Mesendoderm (in vitro differentiated cells): ENCODE data around the gene PCSK2.

Source experiments
- DNase-seq: peaks from one replicate; pipeline ENCODE4 v3.0.0; 2013
- H2AK5ac ChIP-seq: 2 replicates; pipeline ENCODE4 v1.6.1; 2013; ENCODE audit warnings: low read length, inconsistent platforms
- H2BK120ac ChIP-seq: 2 replicates; pipeline ENCODE4 v1.6.1; 2013; ENCODE audit warnings: low read depth, mild to moderate bottlenecking, low read length, moderate library complexity, mixed read lengths
- H2BK15ac ChIP-seq: replicated peaks from 2 replicates; pipeline ENCODE4 v1.6.1; 2013; ENCODE audit warnings: low read depth, mild to moderate bottlenecking, moderate library complexity
- H2BK5ac ChIP-seq: 2 replicates; pipeline ENCODE4 v1.6.1; 2013; ENCODE audit warnings: low read length, inconsistent platforms
- H3K18ac ChIP-seq: 2 replicates; pipeline ENCODE4 v1.6.1; 2013; ENCODE audit warnings: mild to moderate bottlenecking, low read length, mixed read lengths
- H3K23ac ChIP-seq: one replicate; pipeline ENCODE4 v1.6.1; 2013; ENCODE audit warnings: low read length
- H3K27ac ChIP-seq: 2 replicates; pipeline ENCODE4 v1.5.1; 2013; ENCODE audit warnings: low read depth, mild to moderate bottlenecking, inconsistent platforms, low read length, moderate library complexity
- H3K27me3 ChIP-seq: 2 replicates; pipeline ENCODE4 v1.6.1; 2013; ENCODE audit warnings: low read length, control low read depth, mild to moderate bottlenecking, inconsistent platforms; ENCODE audit not compliant: insufficient read depth, poor library complexity
- H3K36me3 ChIP-seq: 2 replicates; pipeline ENCODE4 v1.6.1; 2013; ENCODE audit warnings: low read length, inconsistent platforms; ENCODE audit not compliant: control insufficient read depth, insufficient read depth
- H3K4ac ChIP-seq: one replicate; pipeline ENCODE4 v1.6.1; 2013; ENCODE audit warnings: low read depth, mild to moderate bottlenecking, low read length, moderate library complexity
- H3K4me1 ChIP-seq: 2 replicates; pipeline ENCODE4 v1.6.1; 2013; ENCODE audit warnings: low read depth, low read length, inconsistent platforms; ENCODE audit not compliant: control insufficient read depth
- H3K4me2 ChIP-seq: 2 replicates; pipeline ENCODE4 v1.6.1; 2013; ENCODE audit warnings: low read length
- H3K4me3 ChIP-seq: 2 replicates; pipeline ENCODE4 v1.5.1; 2013; ENCODE audit warnings: mild to moderate bottlenecking, low read length
- H3K56ac ChIP-seq: one replicate; pipeline ENCODE4 v1.6.1; 2013; ENCODE audit warnings: low read length
- H3K79me1 ChIP-seq: 2 replicates; pipeline ENCODE4 v1.6.1; 2013; ENCODE audit warnings: low read length, inconsistent platforms
- H3K79me2 ChIP-seq: 2 replicates; pipeline ENCODE4 v1.6.1; 2013; ENCODE audit warnings: mild to moderate bottlenecking, low read length; ENCODE audit not compliant: control insufficient read depth, insufficient read depth
- H3K9ac ChIP-seq: 2 replicates; pipeline ENCODE4 v1.6.1; 2013; ENCODE audit warnings: low read length, inconsistent platforms
- H4K5ac ChIP-seq: one replicate; pipeline ENCODE4 v1.6.1; 2013; ENCODE audit warnings: low read length
- H4K8ac ChIP-seq: one replicate; pipeline ENCODE4 v1.6.1; 2013; ENCODE audit warnings: low read depth, mild to moderate bottlenecking, control low read depth, low read length, moderate library complexity
- WGBS: extraction: QIAGEN DNeasy Blood & Tissue Kit; methylation state at CpG from one replicate; pipeline ENCODE4 v1.1.7; 2013; ENCODE audit warnings: low lambda C conversion rate, missing lambda C conversion rate; ENCODE audit not compliant: insufficient coverage; ENCODE audit errors: extremely low coverage; 5-methylcytosine and 5-hydroxymethylcytosine counted together

PCSK2 gene

GRCh38 chr20:17515053-17515452 is 288.2 kb downstream of the PCSK2 start:
- Histone ChIP-seq H3K79me1 (no peaks in the 10 kb centered on the region), H3K4me2 (no peak overlapping the region), H3K4me1 (no peaks in the 10 kb centered on the region), H3K4ac (no peak overlapping the region), H3K36me3 (no peaks in the 10 kb centered on the region), H2BK15ac (no peak overlapping the region), H3K18ac (no peak overlapping the region), H3K9ac (no peak overlapping the region), H4K8ac (no peak overlapping the region), H3K27me3 (no peaks in the 10 kb centered on the region), H3K27ac (no peak overlapping the region), H2BK5ac (no peak overlapping the region), H3K56ac (no peak overlapping the region), H4K5ac (no peak overlapping the region), H3K79me2 (no peaks in the 10 kb centered on the region), H3K4me3 (no peak overlapping the region), H3K23ac (no peak overlapping the region), H2AK5ac (no peak overlapping the region), H2BK120ac (no peak overlapping the region)
- no CpG with 5 or more reads among the region's 3 CpGs for WGBS
- no peak for DNase-seq

- H3K9ac ChIP-seq, result no peak overlapping the region
- no CpG with 5 or more reads among the region's 14 CpGs for WGBS
- no peak overlapping the region for H3K4me2 ChIP-seq
These were observed 291.7 kb downstream of the PCSK2 start for GRCh38 chr20:17518339-17519052.

DNA sequence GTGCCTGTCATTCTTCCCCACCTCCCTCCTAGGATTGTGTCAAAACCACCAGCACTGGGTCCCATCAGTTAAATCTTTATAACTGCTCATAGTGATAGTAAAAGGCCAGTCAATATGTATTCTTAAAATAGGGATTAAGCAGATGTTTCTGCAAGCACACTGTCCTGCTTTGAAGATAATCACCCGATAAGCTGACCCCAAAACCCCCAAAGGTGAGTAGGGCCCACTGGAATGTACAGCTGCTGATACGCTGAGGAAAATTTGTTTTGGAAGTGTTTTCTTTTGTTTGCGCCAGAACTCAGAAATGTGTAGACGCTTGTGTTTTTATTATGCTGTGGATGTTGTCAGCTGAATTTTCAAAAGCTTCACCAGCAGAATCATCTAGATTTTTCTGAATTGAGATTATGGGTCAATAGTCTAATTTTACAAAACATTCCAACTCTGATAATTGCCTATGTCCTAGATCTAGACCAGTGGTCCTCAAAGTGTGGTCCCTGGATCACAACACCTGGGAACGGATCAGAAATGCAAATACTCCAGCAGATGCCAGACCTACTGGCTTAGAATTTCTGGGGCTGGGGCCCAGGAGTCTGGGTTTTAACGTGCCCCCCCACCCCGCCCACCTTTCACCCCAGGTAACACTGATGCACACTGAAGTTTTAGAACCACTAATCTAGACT is 292.9 kb downstream of the PCSK2 start:
- DNase-seq, result no peak
- no peak overlapping the region for H4K8ac ChIP-seq
- H2BK15ac ChIP-seq, result no peak overlapping the region
- no peaks in the 10 kb centered on the region for H3K79me1 ChIP-seq
- H3K4me2 ChIP-seq, result no peak overlapping the region
- H3K79me2 ChIP-seq, result no peaks in the 10 kb centered on the region
- no peak overlapping the region for H3K23ac ChIP-seq
- H3K4ac ChIP-seq, result no peak overlapping the region
- H3K56ac ChIP-seq, result no peak overlapping the region
- no peaks in the 10 kb centered on the region for H3K27me3 ChIP-seq
- H2AK5ac ChIP-seq, result no peak overlapping the region
- H3K27ac ChIP-seq, result no peak overlapping the region
- no peak overlapping the region for H3K9ac ChIP-seq
- no peaks in the 10 kb centered on the region for H3K4me1 ChIP-seq
- H4K5ac ChIP-seq, result no peak overlapping the region
- H2BK5ac ChIP-seq, result no peak overlapping the region
- H2BK120ac ChIP-seq, result no peak overlapping the region
- WGBS, result no CpG with 5 or more reads among the region's 7 CpGs
- H3K18ac ChIP-seq, result no peak overlapping the region
- no peaks in the 10 kb centered on the region for H3K36me3 ChIP-seq
- no peak overlapping the region for H3K4me3 ChIP-seq

More at GRCh38 chr20:17518339-17519052, 291.7 kb downstream of the PCSK2 start:
- Histone ChIP-seq H4K8ac (no peak overlapping the region), H3K23ac (no peak overlapping the region), H4K5ac (no peak overlapping the region), H3K4me3 (no peak overlapping the region), H2BK120ac (no peak overlapping the region), H3K18ac (no peak overlapping the region), H3K56ac (no peak overlapping the region), H2BK15ac (no peak overlapping the region), H3K4ac (no peak overlapping the region), H3K27me3 (no peaks in the 10 kb centered on the region), H2AK5ac (no peak overlapping the region), H3K36me3 (no peaks in the 10 kb centered on the region), H3K79me1 (no peaks in the 10 kb centered on the region), H3K79me2 (no peaks in the 10 kb centered on the region), H2BK5ac (no peak overlapping the region), H3K27ac (no peak overlapping the region), H3K4me1 (no peaks in the 10 kb centered on the region)
- DNase-seq, result peak; percentile 50

DNA sequence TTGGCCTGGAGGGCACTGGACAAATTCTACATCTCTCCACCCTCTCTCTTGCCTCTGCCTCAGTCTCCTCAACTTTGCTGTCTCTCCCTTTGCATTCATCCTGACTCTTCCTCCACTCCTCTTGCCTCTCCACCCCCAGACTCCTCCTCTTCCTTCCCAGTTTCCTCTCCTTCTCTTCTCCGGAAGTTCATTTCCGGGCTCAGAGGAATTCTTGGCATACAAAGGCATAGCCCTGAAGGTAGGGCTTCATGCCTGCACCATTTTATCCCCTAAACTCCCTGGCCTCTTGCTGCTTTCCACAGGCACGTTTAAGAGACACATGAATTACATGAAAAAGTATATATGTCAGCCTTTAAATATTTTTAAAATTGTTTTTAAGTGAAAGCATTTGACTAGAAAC is 293.7 kb downstream of the PCSK2 start:
- Histone ChIP-seq H3K4me2 (no peak overlapping the region), H3K27ac (no peak overlapping the region), H3K23ac (no peak overlapping the region), H3K36me3 (no peaks in the 10 kb centered on the region), H3K4ac (no peak overlapping the region), H3K4me1 (no peaks in the 10 kb centered on the region), H4K5ac (no peak overlapping the region), H3K9ac (no peak overlapping the region), H3K79me2 (no peaks in the 10 kb centered on the region), H3K18ac (no peak overlapping the region), H3K27me3 (no peaks in the 10 kb centered on the region), H3K56ac (no peak overlapping the region), H3K4me3 (no peak overlapping the region), H2BK15ac (no peak overlapping the region), H4K8ac (no peak overlapping the region), H2BK120ac (no peak overlapping the region), H2BK5ac (no peak overlapping the region), H2AK5ac (no peak overlapping the region), H3K79me1 (no peaks in the 10 kb centered on the region)
- peak; percentile 71 for DNase-seq
- WGBS, result no CpG with 5 or more reads among the region's 3 CpGs

DNA sequence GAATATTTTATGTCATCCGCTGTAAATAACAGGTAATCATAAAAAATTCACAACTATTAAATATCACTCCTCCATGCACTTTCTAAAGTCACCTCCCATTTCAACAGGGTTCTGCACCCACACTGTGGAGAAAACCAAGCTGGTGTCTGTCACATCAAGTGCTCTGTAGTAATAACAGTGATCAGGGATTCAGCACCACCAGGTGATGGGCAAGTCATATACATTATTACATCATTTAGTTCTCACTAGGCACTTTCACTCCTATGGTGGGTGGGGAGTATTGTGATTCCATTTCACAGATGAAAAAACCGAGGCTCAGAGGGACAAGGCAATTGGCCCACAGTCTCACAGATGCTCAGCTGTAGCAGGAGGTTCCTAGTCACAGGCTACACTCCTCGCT is 295.7 kb downstream of the PCSK2 start:
- H3K27me3 ChIP-seq, result no peaks in the 10 kb centered on the region

More for the DNA sequence above, 295.7 kb downstream of the PCSK2 start:
- H3K18ac ChIP-seq, result no peak overlapping the region
- no peak overlapping the region for H3K4me2 ChIP-seq
- no peaks in the 10 kb centered on the region for H3K79me2 ChIP-seq
- H3K9ac ChIP-seq, result no peak overlapping the region
- H3K36me3 ChIP-seq, result no peaks in the 10 kb centered on the region
- no peak overlapping the region for H2BK15ac ChIP-seq
- no peak overlapping the region for H4K8ac ChIP-seq
- no peak overlapping the region for H3K4ac ChIP-seq
- H3K23ac ChIP-seq, result no peak overlapping the region
- no peak overlapping the region for H2BK5ac ChIP-seq
- no peaks in the 10 kb centered on the region for H3K4me1 ChIP-seq
- no peak for DNase-seq
- no peak overlapping the region for H2BK120ac ChIP-seq
- H3K79me1 ChIP-seq, result no peaks in the 10 kb centered on the region
- no peak overlapping the region for H3K56ac ChIP-seq
- no peak overlapping the region for H3K27ac ChIP-seq
- no CpG with 5 or more reads among the region's 3 CpGs for WGBS
- H4K5ac ChIP-seq, result no peak overlapping the region
- no peak overlapping the region for H2AK5ac ChIP-seq
- no peak overlapping the region for H3K4me3 ChIP-seq
